ENCODE measurements around the gene GPS1.

GPS1 gene

GRCh38 chr17:82073446-82073845, 21.7 kb downstream of the GPS1 start:
- no peak overlapping the region for H3K27ac ChIP-seq
- TF ChIP-seq CTCF (conservative IDR thresholded peaks at IDR 0.05), result no peak

GRCh38 chr17:82076018-82076784, 24.5 kb downstream of the GPS1 start:
- H3K27ac ChIP-seq, result no peak overlapping the region
- TF ChIP-seq CTCF (conservative IDR thresholded peaks at IDR 0.05), result no peak

- no peak overlapping the region for H3K27ac ChIP-seq
- TF ChIP-seq CTCF (conservative IDR thresholded peaks at IDR 0.05), result no peak
Measured at GRCh38 chr17:82076785-82077591, 25.3 kb downstream of the GPS1 start.

- no peak for TF ChIP-seq CTCF (conservative IDR thresholded peaks at IDR 0.05)
- H3K27ac ChIP-seq, result no peak overlapping the region
Measured at GRCh38 chr17:82077617-82078358, 26.1 kb downstream of the GPS1 start.

GRCh38 chr17:82078433-82078832, 26.7 kb downstream of the GPS1 start:
- no peak for TF ChIP-seq CTCF (conservative IDR thresholded peaks at IDR 0.05)
- H3K27ac ChIP-seq, result no peak overlapping the region

- TF ChIP-seq CTCF (conservative IDR thresholded peaks at IDR 0.05), result no peak
- H3K27ac ChIP-seq, result no peak overlapping the region
Measured at GRCh38 chr17:82079001-82079677, 27.4 kb downstream of the GPS1 start.
